Left ventricle myocardium inferior (tissue), 1 donor: Measurements from ENCODE around the gene PERM1. TPM values are rescaled to one million over a fixed set of nuclear protein-coding genes. Genes with fewer than 3 reads are reported as not detected.

Experiments used
- DNase-seq: peaks from one replicate; pipeline ENCODE4 v3.0.0-alpha.2; 2020
- H3K27ac ChIP-seq: fragments of 200-600 bp; replicated peaks from 2 replicates; pipeline ENCODE4 v1.8.0; 2021
- H3K27me3 ChIP-seq: fragments of 200-600 bp; 2 replicates; pipeline ENCODE4 v1.8.0; 2021; ENCODE audit warnings: low read depth
- H3K36me3 ChIP-seq: fragments of 200-600 bp; 2 replicates; pipeline ENCODE4 v1.8.0; 2021
- H3K4me1 ChIP-seq: fragments of 200-600 bp; 2 replicates; pipeline ENCODE4 v1.8.0; 2021
- H3K4me3 ChIP-seq: fragments of 200-600 bp; 2 replicates; pipeline ENCODE4 v1.8.0; 2021; ENCODE audit warnings: mild to moderate bottlenecking, moderate library complexity
- H3K9me3 ChIP-seq: fragments of 200-600 bp; replicated peaks from 2 replicates; pipeline ENCODE4 v1.8.0; 2021
- CTCF ChIP-seq: fragments of 200-600 bp; IDR thresholded peaks from 2 replicates; pipeline ENCODE4 v1.8.0; 2021; ENCODE audit warnings: antibody characterized with exemption, mild to moderate bottlenecking, borderline replicate concordance
- intact Hi-C: fragments of 100-400 bp; cut with micrococcal nuclease; formaldehyde crosslinking; loops from one replicate; pipeline ENCODE4 v1.11.0; 2022
- total RNA-seq: library from RNA; stranded (reverse); fragmentation: NEBNext Ultra II Directional; extraction: Animal tissue kit (Norgen Biotek cat#: 25700); gene quantifications from one replicate; pipeline ENCODE4 v1.2.1, GENCODE V29; 2021
- donor health status: DM: no; HTN: yes; CAD: no; lungs with severe emphysema.

Gene PERM1
- total RNA-seq, 1 donor from 2014 or later: 160 TPM

DNA sequence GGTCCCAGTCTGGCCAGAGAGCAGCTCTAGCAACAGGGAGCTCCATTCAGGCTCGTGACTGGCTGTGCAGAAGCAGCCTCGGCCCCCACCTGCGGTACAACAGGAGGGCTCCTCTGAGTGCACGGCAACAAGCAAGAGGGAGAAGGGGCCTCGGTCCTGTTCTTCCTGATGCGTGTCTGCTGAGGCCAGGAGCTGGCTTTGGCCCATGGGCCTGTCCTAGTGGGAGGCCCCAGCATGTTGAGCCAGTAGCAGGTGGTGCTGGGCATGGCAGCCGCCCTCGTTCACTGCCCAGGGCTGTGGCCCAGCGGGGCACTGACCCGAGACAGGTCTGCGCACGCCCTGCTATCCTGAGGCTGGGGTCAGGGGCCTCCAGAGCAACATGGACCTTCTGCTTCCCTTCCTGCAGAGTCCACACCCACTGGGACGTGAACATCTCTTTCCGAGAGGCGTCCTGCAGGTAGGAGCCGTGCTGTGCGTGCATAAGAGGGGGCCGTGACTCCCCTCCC lies 51.2 kb downstream of the PERM1 start:
- Histone ChIP-seq H3K27me3 (peaks cover 90% of the 10 kb centered on the region), H3K27ac (no peak overlapping the region), H3K9me3 (no peaks in the 10 kb centered on the region), H3K36me3 (no peaks in the 10 kb centered on the region), H3K4me1 (peaks cover 12% of the 10 kb centered on the region), H3K4me3 (no peak overlapping the region)
- no peak for DNase-seq
- intact Hi-C loops: no loop called here
- TF ChIP-seq CTCF: no peak

GRCh38 chr1:929712-930632 lies 51.9 kb downstream of the PERM1 start:
- H3K27me3 ChIP-seq: peaks cover 90% of the 10 kb centered on the region
- intact Hi-C loops: no loop called here

GRCh38 chr1:928825-929661 lies 52.9 kb downstream of the PERM1 start:
- Histone ChIP-seq H3K27me3 (peaks cover 96% of the 10 kb centered on the region), H3K36me3 (no peaks in the 10 kb centered on the region), H3K9me3 (no peaks in the 10 kb centered on the region), H3K4me1 (peaks cover 18% of the 10 kb centered on the region), H3K27ac (no peak overlapping the region), H3K4me3 (no peak overlapping the region)
- no peak for DNase-seq
- intact Hi-C loops: no loop called here
- no peak for TF ChIP-seq CTCF

More at GRCh38 chr1:929712-930632, 51.9 kb downstream of the PERM1 start:
- no peaks in the 10 kb centered on the region for H3K36me3 ChIP-seq
- peaks cover 11% of the 10 kb centered on the region for H3K4me1 ChIP-seq
- TF ChIP-seq CTCF: no peak
- DNase-seq: no peak
- no peak overlapping the region for H3K4me3 ChIP-seq
- no peak overlapping the region for H3K27ac ChIP-seq
- H3K9me3 ChIP-seq: no peaks in the 10 kb centered on the region

DNA sequence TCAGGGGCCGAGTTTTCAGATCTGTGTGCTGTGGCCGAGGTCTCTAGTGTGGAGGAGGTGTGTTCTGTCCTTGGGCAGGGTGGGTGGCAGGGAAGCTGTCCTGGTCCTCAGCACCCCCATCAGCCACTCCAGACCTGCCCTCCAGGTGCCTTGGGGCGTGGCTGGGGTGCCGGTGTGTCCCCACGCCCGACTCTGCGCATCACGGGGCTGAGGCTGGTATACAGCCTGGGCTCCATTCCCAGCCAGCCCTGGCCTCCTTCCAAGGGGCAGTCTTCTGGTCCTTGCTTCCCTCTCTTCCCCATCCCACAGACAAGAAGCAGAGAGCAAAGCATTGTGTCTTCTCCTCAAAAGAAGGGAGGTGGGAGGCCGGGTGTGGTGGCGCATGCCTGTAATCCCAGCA lies 54.1 kb downstream of the PERM1 start:
- H3K36me3 ChIP-seq: no peaks in the 10 kb centered on the region
- DNase-seq: no peak

More for the DNA sequence above, 54.1 kb downstream of the PERM1 start:
- Histone ChIP-seq H3K27me3 (peaks cover 98% of the 10 kb centered on the region), H3K9me3 (no peaks in the 10 kb centered on the region), H3K4me1 (peaks cover 27% of the 10 kb centered on the region), H3K4me3 (no peak overlapping the region), H3K27ac (no peak overlapping the region)
- intact Hi-C loops: no loop called here
- no peak for TF ChIP-seq CTCF
